GM21786 (cell line): Measurements from ENCODE around the gene MAST2.
"Not testable (repeated sequence)": the region's sequence is repeated elsewhere in the genome, so short reads cannot be mapped to it uniquely, and the experiment has no call there.

Experiments
- ATAC-seq: cut with Tn5 transposase; IDR thresholded peaks from one replicate; pipeline ENCODE4 v1.9.1; 2021; ENCODE audit not compliant: unreplicated experiment

MAST2 gene

DNA sequence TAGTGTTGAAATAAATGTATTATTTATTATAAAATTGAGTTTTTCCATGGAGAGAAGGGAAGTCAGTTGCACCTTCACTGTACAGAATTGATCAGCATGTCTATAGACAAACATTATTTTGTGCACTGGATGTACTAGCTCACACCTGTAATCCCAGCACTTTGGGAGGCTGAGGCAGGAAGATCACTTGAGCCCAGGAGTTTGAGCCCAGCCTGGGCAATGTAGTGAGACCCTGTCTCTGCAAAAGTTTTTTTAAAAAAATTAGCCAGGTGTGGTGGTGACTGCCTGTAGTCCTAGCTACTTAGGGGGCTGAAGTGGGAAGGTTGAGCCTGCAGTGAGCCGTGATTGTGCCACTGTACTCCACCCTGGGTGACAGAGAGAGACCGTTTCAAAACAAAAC lies 87.7 kb downstream of the MAST2 start:
- no peak for ATAC-seq

DNA sequence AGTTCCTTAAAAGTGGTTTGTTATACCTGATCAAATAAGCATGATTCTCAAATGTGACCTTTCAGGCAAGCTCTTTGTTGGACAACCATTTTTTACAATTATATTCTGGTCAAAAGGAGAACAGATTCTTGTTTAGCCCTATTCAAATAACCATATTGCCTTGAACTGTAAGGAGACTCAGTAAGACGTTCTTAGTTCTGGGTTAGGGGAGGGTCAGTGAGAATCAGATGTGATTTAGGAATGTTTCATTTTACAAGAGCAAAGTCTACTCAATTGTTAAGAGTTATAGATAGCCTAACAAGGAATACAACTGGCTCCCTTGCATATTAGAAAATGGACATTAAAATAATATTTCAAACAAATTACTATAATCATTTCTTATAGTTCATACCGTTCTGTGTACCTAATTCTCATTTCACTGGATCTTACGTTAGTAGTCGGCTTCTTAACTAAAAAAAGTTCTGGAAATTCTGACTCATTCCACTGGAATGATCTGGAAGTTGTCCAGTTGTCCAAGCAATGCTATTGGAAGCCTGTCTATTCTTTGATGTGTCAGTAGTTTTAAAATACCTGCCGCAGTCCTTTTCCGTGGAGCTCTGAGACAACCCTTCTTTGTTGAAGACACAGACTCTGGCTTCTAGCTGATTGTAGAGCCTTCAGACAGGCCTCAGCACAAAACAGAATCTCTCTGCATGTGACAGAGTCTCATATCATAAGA lies 88.8 kb downstream of the MAST2 start:
- no peak for ATAC-seq

GRCh38 chr1:45894331-45894730 lies 90.9 kb downstream of the MAST2 start:
- ATAC-seq = no peak

GRCh38 chr1:45894921-45895320 lies 91.5 kb downstream of the MAST2 start:
- no peak for ATAC-seq

- ATAC-seq = no peak
Observed at GRCh38 chr1:45895406-45895805, 92.0 kb downstream of the MAST2 start.

DNA sequence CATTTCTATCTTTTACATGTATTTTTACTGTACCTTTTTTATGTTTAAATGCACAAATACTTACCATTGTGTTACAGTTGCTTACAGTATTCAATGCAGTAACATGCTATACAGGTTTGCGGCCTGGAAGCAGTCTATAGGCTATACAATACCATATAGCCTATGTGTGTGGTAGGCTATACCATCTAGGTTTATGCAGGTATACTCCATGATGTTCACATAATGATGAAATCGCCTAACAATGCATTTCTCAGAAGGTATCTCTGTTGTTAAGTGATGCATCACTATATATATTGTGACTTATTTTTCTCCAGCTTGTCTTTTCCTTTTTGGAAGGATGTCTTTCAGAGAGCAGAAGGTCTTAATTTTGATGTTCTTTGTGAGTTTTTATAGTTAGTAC lies 103.5 kb downstream of the MAST2 start:
- no peak for ATAC-seq

DNA sequence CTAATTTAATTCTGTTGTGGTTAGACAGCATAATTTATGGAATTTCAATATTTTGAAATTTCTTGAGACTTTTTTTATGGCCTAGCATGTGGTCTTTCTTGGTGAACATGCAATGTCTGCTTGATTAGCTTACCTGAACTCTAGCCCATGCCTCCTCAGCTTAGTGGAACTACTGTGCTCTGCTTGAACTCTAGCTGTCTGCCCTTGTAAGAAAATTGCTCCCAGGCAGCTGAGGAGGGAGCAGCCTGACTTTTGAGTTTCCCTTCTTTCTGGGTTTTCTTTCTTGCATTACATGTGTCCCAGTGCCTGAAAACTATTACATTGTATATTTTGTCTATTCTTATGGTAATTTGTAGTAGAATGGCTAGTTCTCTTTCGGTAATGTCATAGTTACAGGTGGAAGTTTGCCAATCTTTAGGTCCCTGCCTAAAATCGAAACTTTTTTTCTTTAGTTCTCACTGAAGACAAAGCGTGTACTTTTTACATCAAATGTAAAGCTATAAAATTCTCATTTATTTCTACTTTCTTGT lies 105.3 kb downstream of the MAST2 start:
- no peak for ATAC-seq

DNA sequence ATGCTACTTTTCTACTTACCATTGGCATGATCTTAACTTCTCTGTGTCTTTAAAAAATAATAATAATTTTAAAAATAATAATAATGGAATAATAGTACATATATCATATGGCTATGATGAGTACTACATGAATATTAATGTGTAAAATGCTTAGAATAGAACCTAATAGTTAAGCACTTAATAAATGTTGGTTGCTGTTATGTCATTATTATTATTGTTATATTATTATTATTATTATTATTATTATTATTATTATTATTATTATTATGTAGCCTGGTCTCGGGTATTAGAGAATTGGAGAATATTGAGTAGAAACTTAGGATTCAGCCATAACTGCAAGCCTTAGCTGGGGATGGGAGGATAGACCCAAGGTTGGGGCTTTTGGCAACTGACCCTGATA lies 108.2 kb downstream of the MAST2 start:
- no peak for ATAC-seq

DNA sequence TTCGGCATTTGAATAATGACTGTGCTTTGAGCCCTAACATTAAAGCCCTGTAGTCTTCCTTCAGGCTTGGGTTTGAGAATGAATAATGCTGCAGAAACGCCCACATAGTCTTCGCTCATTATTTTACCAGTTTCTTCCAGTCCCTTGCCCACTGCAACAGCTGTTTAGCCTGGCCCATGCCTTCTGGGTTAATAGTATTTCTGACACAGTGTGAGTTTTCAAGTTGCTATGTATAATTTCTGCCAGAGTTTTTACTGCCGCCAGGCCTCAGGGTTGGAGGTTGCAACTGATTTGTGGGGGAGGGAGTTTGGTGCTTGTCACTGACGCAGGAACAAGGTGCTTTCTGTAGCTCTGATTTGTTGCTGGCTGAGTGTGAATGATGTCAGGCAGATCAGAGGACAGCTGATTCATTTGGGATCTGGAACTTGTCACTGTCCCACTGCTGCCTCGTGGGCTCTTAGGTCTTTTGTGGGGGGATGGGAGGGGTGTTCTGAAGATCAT lies 109.8 kb downstream of the MAST2 start:
- no peak for ATAC-seq

DNA sequence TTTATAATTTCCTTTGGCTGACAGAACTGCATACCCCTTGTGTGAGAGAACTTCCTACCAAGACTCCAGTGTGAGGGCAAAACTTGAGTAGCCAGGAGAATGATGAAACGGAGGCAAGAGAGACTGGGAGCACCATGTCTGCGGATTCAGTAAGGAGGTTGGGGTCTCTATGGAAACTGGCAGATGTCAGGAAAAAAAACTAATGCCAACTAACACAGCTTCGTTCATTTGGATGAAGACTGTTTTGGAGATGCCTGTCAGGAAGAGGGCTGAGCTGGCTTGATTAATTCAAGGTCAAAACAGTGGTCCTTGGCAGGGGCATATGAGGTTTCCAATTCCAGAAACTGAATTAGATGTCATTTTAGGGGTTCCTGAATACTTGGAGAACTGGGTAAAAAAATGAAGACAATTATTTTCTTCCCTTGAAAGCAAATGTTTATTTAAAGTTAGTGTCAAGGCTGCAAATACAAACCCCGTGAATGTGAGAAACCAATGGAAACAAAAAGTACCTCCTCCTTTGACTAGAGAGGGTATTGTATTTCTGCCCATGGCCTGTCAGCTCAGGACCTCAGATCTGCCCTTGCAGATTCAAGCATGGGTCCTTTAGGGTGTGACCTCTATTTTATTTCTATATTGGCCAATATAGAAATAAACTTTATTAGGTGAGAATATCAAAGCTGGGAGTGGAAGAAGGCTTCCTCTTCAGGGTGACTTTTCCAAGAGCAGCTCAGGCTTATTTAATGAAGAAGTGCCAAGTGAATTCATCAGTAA lies 110.5 kb downstream of the MAST2 start:
- no peak for ATAC-seq

- ATAC-seq = no peak
Observed at GRCh38 chr1:45914836-45915235, 111.4 kb downstream of the MAST2 start.

DNA sequence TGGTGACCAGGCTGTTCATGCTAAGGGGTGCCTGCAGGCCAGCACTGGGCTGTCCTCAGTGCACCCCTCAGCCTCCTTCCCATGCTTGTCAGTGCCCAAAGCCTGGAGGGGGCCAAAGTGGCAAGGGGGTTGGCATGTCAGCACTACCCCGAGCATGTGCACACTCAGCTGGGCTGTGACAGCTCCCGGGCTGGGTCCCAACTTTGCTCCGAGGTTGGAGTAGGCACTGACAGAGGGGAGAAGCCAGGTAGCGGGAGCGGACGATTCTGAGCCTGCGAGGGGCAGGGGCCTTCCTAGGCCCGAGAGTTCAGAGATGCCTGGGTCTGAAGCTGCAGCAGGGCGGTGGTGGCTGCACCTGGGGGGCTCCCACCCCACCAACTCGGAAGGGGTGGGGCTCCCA lies 119.0 kb downstream of the MAST2 start:
- no peak for ATAC-seq

GRCh38 chr1:45922813-45923212 lies 119.4 kb downstream of the MAST2 start:
- ATAC-seq = no peak

- no peak for ATAC-seq
Observed at GRCh38 chr1:45923343-45923742, 119.9 kb downstream of the MAST2 start.

- no peak for ATAC-seq
Observed at GRCh38 chr1:45924736-45925135, 121.3 kb downstream of the MAST2 start.

DNA sequence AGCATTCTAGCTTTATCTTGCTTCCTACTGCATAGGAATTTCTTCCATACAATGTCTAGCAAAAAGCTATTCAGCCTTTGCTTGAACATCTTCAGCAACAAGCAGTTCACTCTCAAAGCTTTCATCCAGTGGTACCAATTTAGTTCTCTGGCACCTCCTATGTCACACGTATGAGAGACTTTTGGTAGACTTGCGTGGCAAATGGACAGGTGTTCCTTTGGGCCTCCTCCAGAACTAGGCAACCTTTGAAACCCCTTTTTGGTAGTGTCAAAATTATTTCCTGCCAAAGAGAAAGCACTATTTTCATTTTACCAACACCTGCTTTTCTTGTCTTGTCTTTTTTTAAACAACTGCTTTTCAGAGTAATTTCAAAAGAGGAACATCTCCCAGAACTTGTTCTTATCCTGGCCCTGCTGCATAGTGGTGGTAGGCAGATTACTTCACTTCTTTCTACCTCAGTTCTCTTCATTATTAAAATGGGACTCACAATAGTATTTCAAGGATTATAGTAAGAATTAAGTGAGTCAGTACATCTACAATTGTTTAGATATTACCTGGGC lies 122.4 kb downstream of the MAST2 start:
- ATAC-seq = no peak

- no peak for ATAC-seq
Observed at GRCh38 chr1:45926330-45926729, 122.9 kb downstream of the MAST2 start.

- not testable (repeated sequence) for ATAC-seq
Observed at GRCh38 chr1:45927231-45927915, 124.0 kb downstream of the MAST2 start.

DNA sequence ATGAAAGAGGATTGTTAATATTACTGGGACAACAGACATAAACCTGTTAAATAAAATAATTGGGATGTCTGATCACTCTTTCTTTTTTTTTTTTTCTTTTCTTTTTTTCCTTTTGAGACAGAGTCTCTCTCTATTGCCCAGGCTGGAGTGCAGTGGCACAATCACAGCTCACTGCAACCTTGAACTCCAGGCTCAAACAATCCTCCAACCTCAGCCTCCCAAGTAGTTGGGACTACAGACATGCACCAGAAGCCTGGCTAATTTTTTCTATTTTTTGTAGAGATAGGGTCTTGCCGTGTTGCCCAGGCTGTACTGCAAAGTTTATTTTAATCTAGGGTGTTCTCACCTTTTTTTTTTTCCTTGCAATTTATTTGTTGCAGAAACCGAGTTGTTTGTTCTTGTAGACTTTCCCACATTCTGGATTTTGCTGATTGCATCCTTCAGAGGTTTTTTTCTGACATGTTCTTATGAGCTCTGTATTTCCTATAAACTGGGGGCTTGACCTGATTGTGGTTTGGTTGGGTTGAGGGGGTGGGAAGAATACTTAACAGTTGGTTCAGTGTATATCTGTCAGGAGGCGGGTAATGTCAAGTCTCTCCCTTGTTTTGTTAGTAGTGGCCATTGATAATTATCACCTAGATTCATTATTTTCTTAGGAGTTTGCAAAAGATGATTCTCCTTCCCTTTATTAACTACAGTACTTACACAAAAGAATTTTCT lies 125.2 kb downstream of the MAST2 start:
- no peak for ATAC-seq

GRCh38 chr1:45929257-45929687 lies 125.9 kb downstream of the MAST2 start:
- ATAC-seq = no peak
